Measurements from ENCODE around the gene RETREG1. TPM values are rescaled to one million over a fixed set of nuclear protein-coding genes. Genes with fewer than 3 reads are reported as not detected.

The RETREG1 gene
- total and polyA plus RNA-seq, 2 experiments from 2014 or later = 2.3 to 3.6 TPM

DNA sequence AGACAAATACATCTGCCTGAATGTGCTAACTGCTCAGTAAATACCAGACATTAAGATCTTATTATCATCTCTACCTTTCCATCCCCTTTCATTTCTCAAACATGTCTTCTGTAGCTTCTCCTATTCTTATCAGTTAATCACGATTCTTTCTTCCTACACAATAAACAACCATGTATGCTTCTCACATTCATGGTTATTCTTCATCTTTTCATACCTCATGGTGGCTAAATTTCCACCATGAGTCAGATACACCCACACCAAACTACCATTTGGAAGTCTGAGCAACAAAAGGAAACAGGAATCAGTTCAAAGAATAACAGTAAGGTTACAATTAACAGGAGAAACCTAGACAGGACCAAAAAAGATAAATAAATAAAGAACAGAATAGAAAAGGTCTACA lies 158.9 kb downstream of the RETREG1 start:
- TF ChIP-seq CTCF (conservative IDR thresholded peaks at IDR 0.05; ENCODE audit: low read depth in 2 of 2) (no peak), ZNF331 (CRISPR knock-in tag; IDR thresholded peaks at IDR 0.05; ENCODE audit: low read depth) (no peak), JUNB (IDR thresholded peaks at IDR 0.05; ENCODE audit: unreplicated experiment) (no peak), CREB1 (CRISPR knock-in tag; IDR thresholded peaks at IDR 0.05; ENCODE audit: low read depth) (no peak), EZH2phosphoT487 (IDR thresholded peaks at IDR 0.05; ENCODE audit: unreplicated experiment) (no peak), ZNF462 (CRISPR knock-in tag; IDR thresholded peaks at IDR 0.05) (no peak), POLR2AphosphoS5 (IDR thresholded peaks at IDR 0.05; ENCODE audit: low read depth) (no peak), ZNF114 (CRISPR knock-in tag; IDR thresholded peaks at IDR 0.05) (no peak), EZH2 (IDR thresholded peaks at IDR 0.05; ENCODE audit: low read depth, unreplicated experiment) (no peak), STAT1 (IDR thresholded peaks at IDR 0.05; ENCODE audit: unreplicated experiment) (no peak), NANOG (IDR thresholded peaks at IDR 0.05; ENCODE audit: borderline replicate concordance) (no peak)
- TF ChIP-seq, protein P1, sequence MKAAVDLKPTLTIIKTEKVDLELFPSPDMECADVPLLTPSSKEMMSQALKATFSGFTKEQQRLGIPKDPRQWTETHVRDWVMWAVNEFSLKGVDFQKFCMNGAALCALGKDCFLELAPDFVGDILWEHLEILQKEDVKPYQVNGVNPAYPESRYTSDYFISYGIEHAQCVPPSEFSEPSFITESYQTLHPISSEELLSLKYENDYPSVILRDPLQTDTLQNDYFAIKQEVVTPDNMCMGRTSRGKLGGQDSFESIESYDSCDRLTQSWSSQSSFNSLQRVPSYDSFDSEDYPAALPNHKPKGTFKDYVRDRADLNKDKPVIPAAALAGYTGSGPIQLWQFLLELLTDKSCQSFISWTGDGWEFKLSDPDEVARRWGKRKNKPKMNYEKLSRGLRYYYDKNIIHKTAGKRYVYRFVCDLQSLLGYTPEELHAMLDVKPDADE (IDR thresholded peaks at IDR 0.05) = no peak
- TF ChIP-seq, protein P2, sequence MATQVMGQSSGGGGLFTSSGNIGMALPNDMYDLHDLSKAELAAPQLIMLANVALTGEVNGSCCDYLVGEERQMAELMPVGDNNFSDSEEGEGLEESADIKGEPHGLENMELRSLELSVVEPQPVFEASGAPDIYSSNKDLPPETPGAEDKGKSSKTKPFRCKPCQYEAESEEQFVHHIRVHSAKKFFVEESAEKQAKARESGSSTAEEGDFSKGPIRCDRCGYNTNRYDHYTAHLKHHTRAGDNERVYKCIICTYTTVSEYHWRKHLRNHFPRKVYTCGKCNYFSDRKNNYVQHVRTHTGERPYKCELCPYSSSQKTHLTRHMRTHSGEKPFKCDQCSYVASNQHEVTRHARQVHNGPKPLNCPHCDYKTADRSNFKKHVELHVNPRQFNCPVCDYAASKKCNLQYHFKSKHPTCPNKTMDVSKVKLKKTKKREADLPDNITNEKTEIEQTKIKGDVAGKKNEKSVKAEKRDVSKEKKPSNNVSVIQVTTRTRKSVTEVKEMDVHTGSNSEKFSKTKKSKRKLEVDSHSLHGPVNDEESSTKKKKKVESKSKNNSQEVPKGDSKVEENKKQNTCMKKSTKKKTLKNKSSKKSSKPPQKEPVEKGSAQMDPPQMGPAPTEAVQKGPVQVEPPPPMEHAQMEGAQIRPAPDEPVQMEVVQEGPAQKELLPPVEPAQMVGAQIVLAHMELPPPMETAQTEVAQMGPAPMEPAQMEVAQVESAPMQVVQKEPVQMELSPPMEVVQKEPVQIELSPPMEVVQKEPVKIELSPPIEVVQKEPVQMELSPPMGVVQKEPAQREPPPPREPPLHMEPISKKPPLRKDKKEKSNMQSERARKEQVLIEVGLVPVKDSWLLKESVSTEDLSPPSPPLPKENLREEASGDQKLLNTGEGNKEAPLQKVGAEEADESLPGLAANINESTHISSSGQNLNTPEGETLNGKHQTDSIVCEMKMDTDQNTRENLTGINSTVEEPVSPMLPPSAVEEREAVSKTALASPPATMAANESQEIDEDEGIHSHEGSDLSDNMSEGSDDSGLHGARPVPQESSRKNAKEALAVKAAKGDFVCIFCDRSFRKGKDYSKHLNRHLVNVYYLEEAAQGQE (IDR thresholded peaks at IDR 0.05; ENCODE audit: unreplicated experiment) = no peak
- Mint-ChIP-seq H3K4me1 (peaks cover 7% of the 10 kb centered on the region; the same call in 1 of the 3 replicates), H3K4me3 (no peak overlapping the region), H3K27ac (no peak overlapping the region), H3K36me3 (ENCODE audit: low read depth) (peaks cover 57% of the 10 kb centered on the region), H3K9me3 (no peaks in the 10 kb centered on the region), H3K27me3 (ENCODE audit: insufficient read depth, low read depth, poor library complexity) (no peaks in the 10 kb centered on the region)
- DNase-seq (ENCODE audit: low spot score) (no peak), ATAC-seq (no peak)
- peaks cover 17% of the 10 kb centered on the region for H3K36me3 ChIP-seq (ENCODE audit: insufficient read depth)
- H3K4me2 ChIP-seq = no peak overlapping the region
- H3K27me3 ChIP-seq (ENCODE audit: insufficient read depth) = no peaks in the 10 kb centered on the region
- H3K9me2 ChIP-seq (ENCODE audit: insufficient read depth) = no peaks in the 10 kb centered on the region
- no peaks in the 10 kb centered on the region for H3F3A ChIP-seq (replicated peaks; ENCODE audit: low read depth)
- H3K4me3 ChIP-seq = no peak overlapping the region
- peaks cover 3% of the 10 kb centered on the region for H4K20me1 ChIP-seq (replicated peaks; ENCODE audit: insufficient read depth)
- no peaks in the 10 kb centered on the region for H3K4me1 ChIP-seq (ENCODE audit: insufficient read depth)
- H2AFZ ChIP-seq = no peak overlapping the region
- peaks cover 42% of the 10 kb centered on the region for H3K79me2 ChIP-seq (replicated peaks; ENCODE audit: insufficient read depth)
- H3K27ac ChIP-seq (ENCODE audit: low read depth) = no peak overlapping the region

Measured in GM23338 (cell line).